Cardiac septum (tissue), 1 donor: ENCODE measurements around the gene PITX1. TPM values are rescaled to one million over a fixed set of nuclear protein-coding genes. Genes with fewer than 3 reads are reported as not detected.

Source experiments
- DNase-seq: peaks from one replicate; pipeline ENCODE4 v3.0.0-alpha.2; 2020; ENCODE audit warnings: low spot score
- intact Hi-C: fragments of 100-400 bp; cut with DNase I; formaldehyde crosslinking; loops from one replicate; pipeline ENCODE4 v1.14.0; 2022
- total RNA-seq: library from RNA; stranded (reverse); fragmentation: NEBNext Ultra II Directional; extraction: Animal tissue kit (Norgen Biotek cat#: 25700); gene quantifications from one replicate; pipeline ENCODE4 v1.2.1, GENCODE V29; 2021
- donor health status: DM: no; HTN: no; CAD: no.

PITX1 gene
- total RNA-seq, 1 donor from 2014 or later, result 0.83 TPM

DNA sequence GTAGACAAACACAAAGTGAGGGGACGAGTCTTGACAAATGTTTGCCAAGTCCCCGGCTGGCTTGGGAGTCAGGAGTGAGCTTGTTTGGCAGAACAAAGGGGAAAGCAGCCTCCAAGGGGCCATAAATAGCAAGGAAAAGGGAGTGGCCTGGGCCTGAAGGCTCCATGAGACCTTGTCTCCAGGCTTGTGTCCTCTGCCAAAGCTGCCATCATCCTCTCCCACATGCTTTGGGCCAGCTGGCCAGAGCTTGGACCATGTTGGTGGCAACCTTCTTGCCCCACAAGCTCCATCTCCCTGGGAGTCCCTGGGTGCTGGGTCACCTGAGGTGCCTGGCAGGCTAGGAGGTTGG, 13.3 kb upstream of the PITX1 start:
- intact Hi-C loops, result no loop called here
- DNase-seq, result no peak

DNA sequence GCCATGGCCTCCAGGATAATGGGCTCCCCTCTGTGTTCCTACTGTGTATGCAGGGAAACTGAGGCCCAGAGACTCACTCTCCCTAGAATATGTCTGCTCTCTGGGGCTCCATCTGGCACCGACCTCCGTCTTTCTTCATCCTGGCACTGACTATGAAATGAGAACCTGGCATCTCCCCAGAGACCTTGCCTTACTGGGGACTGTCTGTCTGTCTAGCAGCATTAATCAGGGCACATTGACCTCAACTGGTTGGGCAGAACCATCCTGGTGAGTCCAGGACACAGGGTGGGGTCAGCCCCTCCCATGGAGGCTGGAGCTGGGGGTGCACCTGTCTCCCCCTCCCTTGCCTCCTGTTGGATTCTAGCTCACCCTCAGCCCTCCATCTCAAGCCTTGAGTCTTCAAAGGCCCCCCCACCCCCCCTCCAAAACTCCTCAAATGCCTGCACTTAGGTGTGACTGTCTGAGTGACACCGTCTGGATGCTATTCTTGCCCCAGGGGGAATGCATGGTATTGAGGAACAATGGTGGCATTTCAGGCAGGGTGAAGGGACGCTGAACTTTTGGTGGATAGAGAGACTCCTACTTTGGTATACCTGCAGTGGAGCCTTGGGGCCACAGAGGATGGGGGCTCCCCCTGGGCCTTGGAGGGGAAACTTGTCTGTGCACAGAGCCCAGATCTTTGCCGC, 12.8 kb upstream of the PITX1 start:
- intact Hi-C loops, result no loop called here
- DNase-seq, result no peak

- no peak for DNase-seq
- intact Hi-C loops, result no loop called here
These were observed 11.5 kb upstream of the PITX1 start for GRCh38 chr5:135045488-135045887.

DNA sequence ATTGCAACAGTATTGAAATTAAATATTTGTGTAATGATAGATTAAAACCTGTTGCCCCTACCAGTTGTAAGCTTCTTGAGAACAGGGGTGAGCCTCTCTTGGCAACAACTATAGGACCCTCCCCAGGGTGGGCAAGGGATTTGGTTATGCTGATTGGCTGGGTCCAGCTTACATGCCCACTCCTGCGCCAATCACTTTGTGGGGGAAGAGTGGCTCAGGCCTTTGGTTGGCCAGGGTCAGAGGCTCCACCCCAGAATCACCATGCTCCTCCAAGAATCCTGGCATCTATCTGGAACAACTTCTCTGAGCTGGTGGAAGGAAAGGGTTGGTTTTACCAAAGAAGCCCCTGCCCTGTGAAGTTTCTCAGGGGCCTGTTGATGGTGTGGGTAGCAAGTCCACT, 8.6 kb upstream of the PITX1 start:
- intact Hi-C loops, result no loop called here

GRCh38 chr5:135041726-135042125, 7.7 kb upstream of the PITX1 start:
- intact Hi-C loops, result no loop called here
- DNase-seq, result no peak

More for the DNA sequence above, 8.6 kb upstream of the PITX1 start:
- no peak for DNase-seq

GRCh38 chr5:135041145-135041587, 7.1 kb upstream of the PITX1 start:
- intact Hi-C loops, result no loop called here
- DNase-seq, result no peak

- intact Hi-C loops, result no loop called here
- DNase-seq, result no peak
These were observed 6.5 kb upstream of the PITX1 start for GRCh38 chr5:135040333-135041144.

- intact Hi-C loops, result no loop called here
- DNase-seq, result no peak
These were observed 6.0 kb upstream of the PITX1 start for GRCh38 chr5:135040034-135040332.

- intact Hi-C loops, result no loop called here
- DNase-seq, result no peak
These were observed 5.4 kb upstream of the PITX1 start for GRCh38 chr5:135039271-135040033.

DNA sequence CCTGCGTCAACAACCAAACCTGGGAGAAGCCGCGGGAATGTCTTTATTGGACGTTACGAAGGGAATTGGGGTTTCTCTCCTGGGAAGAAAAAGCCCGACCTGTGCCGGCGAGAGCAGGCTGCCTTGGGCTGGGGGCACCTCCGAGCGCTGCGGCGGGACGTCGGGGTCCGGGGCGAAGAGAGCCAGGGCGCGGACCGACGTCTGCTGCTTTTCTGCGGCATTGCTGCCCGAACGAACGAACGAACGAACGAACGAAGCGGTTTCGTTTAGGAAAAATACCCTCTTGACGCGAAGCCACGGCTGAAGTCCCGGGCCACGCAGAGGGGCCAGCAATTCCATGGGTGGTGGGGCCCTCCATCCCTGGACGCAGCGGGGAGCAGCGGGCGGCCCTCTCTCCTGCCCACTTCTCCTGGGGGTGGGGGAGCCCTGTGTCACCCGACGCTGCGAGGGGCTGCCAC, 4.8 kb upstream of the PITX1 start:
- no peak for DNase-seq
- intact Hi-C loops, result no loop called here

GRCh38 chr5:135038205-135038812, 4.3 kb upstream of the PITX1 start:
- no peak for DNase-seq
- intact Hi-C loops, result no loop called here

DNA sequence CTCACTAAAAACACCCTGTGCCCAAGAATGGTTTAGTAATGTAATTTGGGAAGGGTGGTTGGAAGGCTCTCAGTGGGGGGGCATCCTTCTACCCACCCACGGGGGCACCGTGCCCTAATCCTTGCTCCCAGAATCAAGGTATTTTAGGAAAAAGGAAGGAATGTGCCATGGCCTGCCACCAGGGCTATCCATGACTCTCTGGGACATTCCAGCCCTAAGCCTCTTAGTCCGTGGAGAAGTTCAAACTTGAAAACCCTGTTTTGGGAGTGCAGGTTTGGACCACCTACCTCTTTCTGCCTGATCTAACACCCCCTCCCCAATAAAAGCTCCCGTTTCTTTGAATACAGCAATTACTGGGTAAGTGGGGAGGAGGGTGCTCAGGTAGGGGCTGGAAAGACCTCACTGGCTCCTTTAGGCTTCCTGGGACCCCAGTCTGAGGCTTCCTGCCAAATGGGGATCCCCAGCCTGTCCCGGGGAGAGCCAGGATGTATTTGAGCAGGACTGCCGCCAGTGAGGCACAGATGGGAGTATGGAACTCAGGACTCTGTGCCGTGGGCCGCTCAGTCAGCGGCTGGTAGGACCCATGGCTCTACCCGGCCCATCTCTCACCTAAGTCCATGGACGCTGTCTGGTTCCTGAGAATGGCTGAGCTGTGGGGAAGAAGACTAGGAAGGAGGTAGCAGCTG, 3.6 kb upstream of the PITX1 start:
- DNase-seq, result no peak
- intact Hi-C loops, result no loop called here

- no peak for DNase-seq
- intact Hi-C loops, result no loop called here
These were observed 2.4 kb upstream of the PITX1 start for GRCh38 chr5:135036405-135036804.

DNA sequence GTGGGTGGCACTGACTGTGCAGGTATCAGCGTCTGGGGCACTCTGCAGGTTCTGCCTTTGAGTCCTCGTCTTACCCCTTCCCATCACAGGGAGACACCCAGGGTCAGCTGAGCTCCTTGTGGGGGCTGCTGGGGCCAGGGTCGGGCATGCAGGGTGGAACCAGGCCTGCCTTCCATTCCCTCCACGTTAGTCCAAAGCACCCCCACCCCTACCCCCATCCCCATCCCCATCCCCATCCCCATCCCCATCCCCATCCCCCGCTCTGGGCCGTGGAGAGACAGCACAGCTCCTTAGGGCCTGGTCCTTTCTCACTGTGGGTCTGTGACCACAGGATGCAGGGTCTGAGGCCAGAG, 1.6 kb upstream of the PITX1 start:
- intact Hi-C loops, result no loop called here
- DNase-seq, result no peak

- intact Hi-C loops, result no loop called here
- DNase-seq, result no peak
These were observed 1.1 kb upstream of the PITX1 start for GRCh38 chr5:135034963-135035677.

- intact Hi-C loops, result no loop called here
- DNase-seq, result no peak
These were observed 371 bp upstream of the PITX1 start for GRCh38 chr5:135034236-135034962.

- intact Hi-C loops, result no loop called here
- no peak for DNase-seq
These were observed 798 bp downstream of the PITX1 start for GRCh38 chr5:135032999-135033861.

- DNase-seq, result no peak
- intact Hi-C loops, result no loop called here
These were observed 1.4 kb downstream of the PITX1 start for GRCh38 chr5:135032695-135032998.
